PC-3 (cell line): ENCODE results near the gene TOM1L2. TPM values are rescaled to one million over a fixed set of nuclear protein-coding genes. Genes with fewer than 3 reads are reported as not detected.

Experiments
- ATAC-seq: fragments of 200-7000 bp; cut with Tn5 transposase; 2 replicates; pipeline ENCODE4 v1.9.1; 2020; ENCODE audit warnings: mild to moderate bottlenecking, moderate library complexity
- BruUV-seq: library from RNA; stranded (reverse); fragments of 400-500 nt; replicated peaks from 2 replicates; lab custom pipeline; 2021; lab: Mats Ljungman, UMichigan
- CTCF ChIA-PET: fragments of 300-600 bp; sonication (Branson Sonifier 250); formaldehyde crosslinking; loops from one replicate; lab custom pipeline; 2022; ENCODE audit warnings: antibody characterized with exemption; lab: Charles Lee
- POLR2A ChIA-PET: fragments of 300-600 bp; sonication (Branson Sonifier 250); formaldehyde crosslinking; loops from one replicate; lab custom pipeline; 2022; ENCODE audit warnings: antibody characterized with exemption; ENCODE audit not compliant: unreplicated experiment; lab: Charles Lee
- DNase-seq: peaks from one replicate; pipeline ENCODE4 v3.0.0-alpha.2; 2015
- H2AFZ ChIP-seq: fragments of 300-600 bp; sonication (generic); 2 replicates; pipeline ENCODE4 v1.6.0; 2016; ENCODE audit warnings: antibody characterized with exemption, low read length
- H3F3A ChIP-seq: fragments of 300-600 bp; sonication (generic); one replicate; pipeline ENCODE4 v1.6.0; 2017; ENCODE audit warnings: antibody characterized with exemption, low read length, control low read depth, mild to moderate bottlenecking; ENCODE audit not compliant: unreplicated experiment
- H3K27ac ChIP-seq: fragments of 300-600 bp; sonication (generic); 2 replicates; pipeline ENCODE4 v1.5.1; 2016; ENCODE audit warnings: mild to moderate bottlenecking, low read length
- H3K27me3 ChIP-seq: fragments of 300-600 bp; sonication (generic); 2 replicates; pipeline ENCODE4 v1.6.1; 2016; ENCODE audit warnings: low read length, mixed read lengths
- H3K36me3 ChIP-seq: fragments of 300-600 bp; sonication (generic); 2 replicates; pipeline ENCODE4 v1.6.1; 2016; ENCODE audit warnings: low read depth, mixed run types, low read length, mixed read lengths
- H3K4me1 ChIP-seq: fragments of 300-600 bp; sonication (generic); 2 replicates; pipeline ENCODE4 v1.5.1; 2016; ENCODE audit warnings: low read length; ENCODE audit not compliant: insufficient read depth
- H3K4me2 ChIP-seq: fragments of 300-600 bp; sonication (generic); 2 replicates; pipeline ENCODE4 v1.6.0; 2016; ENCODE audit warnings: low read length
- H3K4me3 ChIP-seq: fragments of 300-600 bp; sonication (generic); 2 replicates; pipeline ENCODE4 v1.5.1; 2016; ENCODE audit warnings: mild to moderate bottlenecking, low read length, mixed read lengths
- H3K79me2 ChIP-seq: fragments of 300-600 bp; sonication (generic); 2 replicates; pipeline ENCODE4 v1.6.1; 2017; ENCODE audit warnings: low read length, mixed read lengths
- H3K9ac ChIP-seq: fragments of 300-600 bp; sonication (generic); 2 replicates; pipeline ENCODE4 v1.6.0; 2016; ENCODE audit warnings: mild to moderate bottlenecking, low read length
- H3K9me2 ChIP-seq: fragments of 300-600 bp; sonication (generic); replicated peaks from 2 replicates; pipeline ENCODE4 v1.6.1; 2016; ENCODE audit warnings: mixed run types, low read length, mixed read lengths
- H3K9me3 ChIP-seq: fragments of 300-600 bp; sonication (generic); 2 replicates; pipeline ENCODE4 v1.6.1; 2016; ENCODE audit warnings: low read length, mixed read lengths
- H4K20me1 ChIP-seq: fragments of 300-600 bp; sonication (generic); 2 replicates; pipeline ENCODE4 v1.6.1; 2016; ENCODE audit warnings: low read length, mixed read lengths
- CTCF ChIP-seq: fragments of 300-600 bp; sonication (generic); conservative IDR thresholded peaks from 2 replicates; pipeline ENCODE4 v1.5.1; 2017; ENCODE audit warnings: antibody characterized with exemption, low read depth, mild to moderate bottlenecking, low read length
- EZH2 ChIP-seq: fragments of 300-600 bp; sonication (generic); IDR thresholded peaks from one replicate; pipeline ENCODE4 v1.6.1; 2017; ENCODE audit warnings: antibody characterized with exemption, mild to moderate bottlenecking, low read length; ENCODE audit not compliant: unreplicated experiment
- EZH2phosphoT487 ChIP-seq: fragments of 300-600 bp; sonication (generic); IDR thresholded peaks from 2 replicates; pipeline ENCODE4 v1.6.1; 2018; ENCODE audit warnings: mild to moderate bottlenecking, antibody characterized with exemption, low read length, borderline replicate concordance
- intact Hi-C: fragments of 100-400 bp; cut with micrococcal nuclease; formaldehyde crosslinking; loops from 2 replicates; pipeline ENCODE4 v1.9.0; 2023
- total RNA-seq: library from RNA; depleted of rRNA; stranded (reverse); fragments of >200 nt; gene quantifications from 2 replicates; pipeline ENCODE4 v1.2.3, GENCODE V29; 2014

Gene TOM1L2
- total RNA-seq, 1 experiment from 2014 or later: 53.3 TPM

DNA sequence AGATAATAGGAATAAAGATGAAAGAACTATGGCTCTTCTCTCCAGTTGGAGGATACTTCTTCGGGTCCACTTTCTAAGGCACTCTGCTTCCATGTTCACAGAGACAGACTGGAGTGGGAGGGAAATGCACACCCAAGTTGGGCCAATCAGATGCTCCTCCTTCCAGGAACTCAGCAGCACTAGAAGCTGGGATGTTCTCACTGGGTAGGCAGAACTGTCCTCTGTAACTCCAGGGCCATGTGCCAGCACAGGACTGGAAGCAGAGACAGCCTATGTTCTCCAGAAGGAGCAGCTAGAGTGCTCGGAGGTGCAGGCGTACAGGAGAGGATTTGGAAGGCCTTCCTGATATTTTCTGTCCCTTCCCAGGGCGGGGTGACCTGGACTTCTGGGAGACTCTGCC, 85.5 kb downstream of the TOM1L2 start:
- H3K27ac ChIP-seq: no peak overlapping the region
- no peaks in the 10 kb centered on the region for H3K4me1 ChIP-seq
- DNase-seq: no peak
- no peak overlapping the region for H3K4me2 ChIP-seq
- no peaks in the 10 kb centered on the region for H3F3A ChIP-seq
- no peaks in the 10 kb centered on the region for H3K79me2 ChIP-seq
- BruUV-seq: no TSS peak
- intact Hi-C loops: no loop called here
- TF ChIP-seq EZH2 (no peak), CTCF (no peak), EZH2phosphoT487 (no peak)
- H3K9me3 ChIP-seq: no peaks in the 10 kb centered on the region
- no peak overlapping the region for H2AFZ ChIP-seq
- H3K9ac ChIP-seq: no peak overlapping the region
- no peaks in the 10 kb centered on the region for H3K27me3 ChIP-seq
- ChIA-PET CTCF (no interaction called here), POLR2A (no interaction called here)
- no peak overlapping the region for H3K4me3 ChIP-seq
- H3K9me2 ChIP-seq: no peaks in the 10 kb centered on the region
- ATAC-seq: no peak
- peaks cover 10% of the 10 kb centered on the region; the same call in 1 of the 2 replicates for H3K36me3 ChIP-seq
- H4K20me1 ChIP-seq: no peaks in the 10 kb centered on the region

- TF ChIP-seq EZH2phosphoT487 (no peak), CTCF (no peak), EZH2 (no peak)
- ChIA-PET CTCF (no interaction called here), POLR2A (no interaction called here)
- DNase-seq (no peak), ATAC-seq (no peak)
- Histone ChIP-seq H4K20me1 (no peaks in the 10 kb centered on the region), H3F3A (no peaks in the 10 kb centered on the region), H3K9me2 (no peaks in the 10 kb centered on the region), H3K4me2 (no peak overlapping the region), H2AFZ (no peak overlapping the region), H3K4me3 (no peak overlapping the region), H3K27me3 (no peaks in the 10 kb centered on the region), H3K9ac (no peak overlapping the region), H3K27ac (no peak overlapping the region), H3K9me3 (no peaks in the 10 kb centered on the region), H3K4me1 (no peaks in the 10 kb centered on the region), H3K36me3 (peaks cover 10% of the 10 kb centered on the region; the same call in 1 of the 2 replicates), H3K79me2 (no peaks in the 10 kb centered on the region)
- intact Hi-C loops: no loop called here
- no TSS peak for BruUV-seq
These were observed 86.0 kb downstream of the TOM1L2 start for GRCh38 chr17:17886226-17886625.

DNA sequence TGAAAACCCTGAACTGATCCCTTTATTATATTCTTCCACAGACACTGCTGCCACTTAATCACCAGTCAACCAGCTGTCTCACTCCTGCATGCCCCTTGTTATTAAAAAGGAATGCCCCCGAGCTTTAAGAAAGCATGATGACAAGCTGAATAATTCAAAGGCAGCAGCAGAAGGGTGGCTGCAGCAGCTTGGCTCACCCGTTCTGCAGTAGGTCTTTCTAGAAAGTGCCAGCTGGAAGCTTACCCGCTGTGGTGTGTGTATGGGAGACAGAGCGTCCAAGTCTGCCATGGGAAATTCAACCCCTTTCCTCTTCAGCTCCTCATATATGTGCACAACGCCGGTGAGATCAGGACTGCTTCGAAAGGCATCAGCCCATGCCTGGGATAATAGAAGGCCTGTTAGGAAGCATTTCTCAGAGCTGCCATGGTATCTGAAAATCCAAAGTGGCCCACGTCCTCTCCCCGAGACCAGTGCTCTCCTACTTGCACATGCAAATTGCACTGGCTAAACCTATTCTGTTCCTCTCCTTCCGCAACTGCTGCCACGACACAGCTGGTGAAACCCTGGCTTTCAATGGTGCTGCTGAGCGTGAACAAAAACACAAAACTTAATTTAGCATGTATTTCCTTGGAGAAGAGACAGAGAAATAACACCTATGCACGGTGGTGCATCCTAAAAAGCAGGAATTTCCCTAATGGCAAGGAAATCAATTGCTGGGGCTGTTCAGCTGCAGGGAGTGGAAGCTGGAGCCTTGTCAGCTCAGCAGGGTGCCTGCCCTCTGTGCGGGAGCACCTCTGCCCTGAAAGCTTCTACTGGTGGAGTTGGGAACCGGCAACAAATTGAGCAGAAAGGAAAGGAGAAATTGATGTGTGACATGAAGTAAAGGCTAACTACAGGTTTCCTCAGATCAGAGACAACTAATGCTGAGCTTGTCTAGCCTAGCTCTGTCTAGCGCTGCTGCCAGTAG, 87.5 kb downstream of the TOM1L2 start:
- no peaks in the 10 kb centered on the region for H3K27me3 ChIP-seq
- H3F3A ChIP-seq: no peaks in the 10 kb centered on the region
- TF ChIP-seq EZH2: no peak
- TF ChIP-seq EZH2phosphoT487: no peak
- TF ChIP-seq CTCF: no peak
- H3K9me3 ChIP-seq: no peaks in the 10 kb centered on the region
- no peaks in the 10 kb centered on the region for H3K79me2 ChIP-seq
- H3K4me1 ChIP-seq: no peaks in the 10 kb centered on the region
- H3K36me3 ChIP-seq: peaks cover 10% of the 10 kb centered on the region; the same call in 1 of the 2 replicates
- no peaks in the 10 kb centered on the region for H3K9me2 ChIP-seq
- ATAC-seq (no peak), DNase-seq (no peak)
- H3K4me3 ChIP-seq: no peak overlapping the region
- no peaks in the 10 kb centered on the region for H4K20me1 ChIP-seq
- no peak overlapping the region for H3K27ac ChIP-seq
- BruUV-seq: no TSS peak
- no peak overlapping the region for H3K9ac ChIP-seq
- CTCF ChIA-PET: no interaction called here
- no peak overlapping the region for H2AFZ ChIP-seq
- intact Hi-C loops: no loop called here
- no peak overlapping the region for H3K4me2 ChIP-seq
- POLR2A ChIA-PET: interaction anchor here (0.7 kb wide), 1 partner anchor 88 kb away, joined by 3 read pairs; the partner anchor contains the start of gene TOM1L2
